Amniotic epithelial cell (primary cell): ENCODE results near the gene GNB5.
A peak's percentile ranks its signal among the peaks of the same experiment; 100 is the strongest.

Experiments used
- DNase-seq: peaks from one replicate; pipeline ENCODE4 v3.0.0-alpha.2; 2010; ENCODE audit warnings: low read depth

GNB5 gene

DNA sequence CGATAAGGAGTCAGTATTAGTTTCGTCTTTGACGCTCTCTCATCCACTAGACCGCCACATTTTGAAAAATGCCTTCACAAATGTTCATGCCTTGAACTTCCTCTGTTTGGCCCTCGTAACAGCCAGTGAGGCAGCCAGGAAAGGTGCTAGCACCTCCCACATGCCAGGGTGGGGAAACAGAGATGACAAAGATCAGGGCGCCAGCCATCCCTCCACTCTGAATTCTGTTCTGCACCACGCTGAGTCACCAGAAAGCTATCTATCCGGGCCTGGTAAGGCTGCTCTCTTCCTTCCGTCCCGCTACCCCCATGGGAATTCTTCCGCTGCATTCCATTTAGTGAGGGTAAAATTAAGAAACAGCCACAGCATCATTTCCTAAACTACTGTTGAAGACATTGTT, 47.3 kb downstream of the GNB5 start:
- DNase-seq: peak; percentile 98

- DNase-seq: no peak
Measured at GRCh38 chr15:52140646-52141045, 50.5 kb downstream of the GNB5 start.

DNA sequence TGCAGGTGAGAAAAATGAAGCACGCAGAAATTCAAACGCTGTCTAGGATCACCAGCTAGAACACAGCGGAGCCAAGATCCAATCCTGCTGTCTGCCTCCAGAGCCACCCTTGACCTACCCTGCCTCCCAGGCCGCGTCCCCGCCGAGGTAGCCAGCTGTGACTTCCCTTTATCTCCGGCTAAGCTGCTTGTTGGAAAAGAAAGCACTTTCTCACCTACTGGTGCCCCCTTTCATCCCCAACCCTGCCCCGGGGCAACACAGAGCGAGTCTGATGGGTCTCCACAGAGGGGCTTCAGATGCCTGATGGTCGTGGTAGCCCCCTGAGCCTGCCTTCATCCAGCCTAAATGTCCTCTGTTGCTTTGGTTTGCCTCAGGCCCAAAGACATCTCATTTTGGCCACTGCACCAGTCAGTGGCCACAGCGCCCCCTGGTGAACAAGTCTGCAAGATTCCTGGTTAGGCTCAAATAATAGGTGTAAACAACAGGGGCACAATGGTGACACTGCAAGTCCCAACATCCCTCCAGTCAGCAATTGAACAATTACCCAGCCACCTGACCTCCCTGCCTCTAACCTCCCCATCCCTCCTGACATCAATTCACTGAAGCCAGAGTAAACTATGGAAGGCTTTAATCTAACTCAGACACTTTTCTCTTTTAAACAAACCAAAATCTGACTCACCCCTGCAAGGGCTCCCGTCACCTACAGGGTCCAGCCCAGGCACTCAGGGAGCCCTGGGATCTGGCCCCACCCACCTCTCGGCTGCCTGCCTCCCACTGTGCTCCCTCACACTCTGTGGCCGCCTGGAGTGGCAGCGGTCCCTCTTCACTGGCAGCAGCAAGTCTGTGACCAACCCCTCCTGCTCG, 51.4 kb downstream of the GNB5 start:
- DNase-seq: peak; percentile 62

- peak; percentile 45 for DNase-seq
Measured at GRCh38 chr15:52137432-52138357, 53.5 kb downstream of the GNB5 start.

- DNase-seq: peak; percentile 23
Measured at GRCh38 chr15:52136442-52136980, 54.7 kb downstream of the GNB5 start.

GRCh38 chr15:52134502-52135144, 56.6 kb downstream of the GNB5 start:
- no peak for DNase-seq

DNA sequence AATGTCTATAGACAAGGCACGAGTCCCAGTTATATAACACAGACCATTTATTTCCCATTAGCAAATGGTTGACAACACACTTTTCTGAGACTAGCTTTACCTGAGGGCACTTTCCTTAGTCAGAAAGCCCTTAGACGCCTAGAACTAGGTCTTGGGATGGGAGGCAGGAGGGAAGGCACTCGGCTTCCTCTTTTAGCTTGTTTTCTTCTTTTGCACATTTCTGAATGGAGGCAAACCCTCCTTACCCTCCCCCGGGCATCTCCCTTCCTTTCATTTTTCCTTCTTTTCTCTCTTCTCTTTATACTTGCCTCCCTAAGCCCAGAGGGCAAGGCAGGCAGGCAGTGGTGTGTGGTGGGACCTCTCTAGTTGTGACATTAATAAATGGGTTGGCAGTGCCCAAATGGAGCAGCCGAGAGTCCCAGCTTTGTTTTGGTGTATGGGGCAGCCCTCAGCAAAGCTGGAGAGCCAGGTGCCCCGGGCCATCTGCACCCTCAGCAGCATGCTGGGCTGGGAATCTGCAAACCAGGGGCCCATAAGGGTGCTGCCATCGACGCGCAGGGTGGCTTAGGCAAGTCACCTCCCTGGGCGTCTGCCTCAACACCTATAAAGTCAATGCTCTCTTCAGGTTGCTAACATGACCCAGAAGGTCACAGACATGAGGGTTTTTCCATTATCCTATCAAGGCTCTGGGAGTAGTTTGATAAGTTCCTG, 57.5 kb downstream of the GNB5 start:
- no peak for DNase-seq

GRCh38 chr15:52132066-52132465, 59.1 kb downstream of the GNB5 start:
- DNase-seq: no peak

DNA sequence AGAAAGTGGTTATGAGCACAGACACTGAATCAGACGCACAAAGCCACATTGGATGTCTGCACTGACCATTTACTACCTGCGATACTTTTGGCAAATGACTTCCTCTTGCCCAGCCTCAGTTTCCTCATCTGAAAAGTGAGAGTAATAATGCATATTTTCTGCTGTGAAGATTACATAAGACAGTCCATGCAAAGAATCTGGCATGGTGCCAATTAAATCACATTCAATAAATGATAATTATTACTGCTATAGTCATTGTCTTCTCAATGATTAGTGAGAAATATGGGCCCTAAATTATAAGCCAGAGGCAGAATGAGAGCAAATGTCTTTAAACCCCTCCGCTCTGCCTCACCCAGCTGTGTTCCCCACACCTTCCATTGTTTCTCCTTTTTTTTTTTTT, 62.6 kb downstream of the GNB5 start:
- DNase-seq: no peak

GRCh38 chr15:52124270-52124880, 66.8 kb downstream of the GNB5 start:
- peak; percentile 81 for DNase-seq

DNA sequence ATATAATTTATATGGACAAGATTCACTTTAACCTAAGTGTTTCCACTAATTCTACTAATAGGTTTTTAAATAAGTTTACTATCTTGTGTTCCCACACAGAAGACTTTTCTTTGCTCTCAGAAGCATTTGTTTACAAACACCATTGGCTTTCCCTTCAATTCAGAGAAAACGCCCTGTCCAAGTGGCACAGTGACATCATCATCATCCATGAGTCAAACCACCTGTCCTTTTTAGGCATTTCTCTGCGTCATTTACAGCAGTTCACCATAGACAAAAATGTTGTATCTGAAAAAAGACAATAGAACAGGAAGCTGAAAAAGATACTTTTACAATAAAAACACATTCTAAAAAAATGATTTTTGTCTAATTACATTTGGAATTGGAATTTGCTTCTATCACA, 69.3 kb downstream of the GNB5 start:
- no peak for DNase-seq

DNA sequence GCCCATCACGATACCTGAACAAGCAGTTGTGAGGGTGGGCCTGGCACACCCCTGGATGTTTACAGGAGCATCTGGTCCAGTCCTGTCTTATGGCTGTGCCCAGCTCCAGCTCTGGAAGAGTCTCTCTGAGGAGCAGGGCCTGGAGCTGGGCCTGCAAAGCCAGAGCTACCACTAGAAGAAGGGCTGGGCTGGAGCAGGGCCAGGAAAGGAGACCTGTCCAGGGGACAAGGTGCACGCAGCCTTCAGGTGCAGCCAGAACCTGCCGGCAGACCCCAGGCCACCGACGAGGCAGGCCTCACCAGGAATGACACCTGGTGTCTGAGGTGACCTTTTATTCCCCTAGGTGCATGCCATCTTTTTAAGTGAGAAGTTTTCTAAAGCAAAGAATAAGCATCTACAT, 70.2 kb downstream of the GNB5 start:
- no peak for DNase-seq

GRCh38 chr15:52120488-52120887, 70.7 kb downstream of the GNB5 start:
- no peak for DNase-seq

- DNase-seq: peak; percentile 57
Measured at GRCh38 chr15:52118969-52119749, 72.0 kb downstream of the GNB5 start.

GRCh38 chr15:52117549-52117948, 73.6 kb downstream of the GNB5 start:
- DNase-seq: no peak

DNA sequence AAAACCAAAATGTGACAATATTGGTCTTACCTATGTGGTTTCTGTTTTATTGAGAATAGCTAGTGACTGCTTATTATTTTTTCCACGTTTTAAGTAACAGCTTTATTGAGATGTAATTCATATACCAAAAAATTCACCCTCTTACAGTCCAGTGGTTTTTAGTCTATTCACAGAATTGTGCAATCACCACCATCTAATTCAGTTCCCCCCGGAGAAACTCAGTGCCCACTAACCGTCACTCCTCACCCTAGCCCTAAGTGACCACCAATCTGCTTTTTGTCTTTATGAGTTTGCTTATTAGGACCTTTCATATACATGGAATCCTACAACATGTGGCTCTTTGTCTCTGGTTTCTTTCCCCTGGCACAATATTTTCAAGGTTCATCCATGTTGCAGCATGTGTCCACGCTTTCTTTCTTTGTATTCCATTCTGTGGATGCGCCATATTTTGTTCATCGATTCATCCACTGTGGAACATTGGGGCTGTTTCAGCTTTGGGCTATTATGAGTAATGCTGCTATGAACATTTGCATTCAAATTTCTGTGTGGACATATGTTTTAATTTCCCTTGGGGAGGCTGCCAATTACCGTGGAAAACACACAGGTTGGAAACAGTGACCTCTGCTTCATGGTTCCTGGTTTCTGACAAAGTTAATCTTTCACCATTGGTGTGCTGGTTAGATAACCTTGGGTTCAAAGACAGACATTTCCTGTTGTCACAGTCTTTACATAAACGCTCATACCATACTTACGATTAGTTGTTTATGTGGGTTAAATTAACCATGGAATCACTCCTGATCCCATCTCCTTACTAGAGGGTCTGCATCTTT, 75.4 kb downstream of the GNB5 start:
- DNase-seq: peak; percentile 19

GRCh38 chr15:52114261-52115055, 76.7 kb downstream of the GNB5 start:
- no peak for DNase-seq

GRCh38 chr15:52113708-52114107, 77.5 kb downstream of the GNB5 start:
- DNase-seq: no peak

DNA sequence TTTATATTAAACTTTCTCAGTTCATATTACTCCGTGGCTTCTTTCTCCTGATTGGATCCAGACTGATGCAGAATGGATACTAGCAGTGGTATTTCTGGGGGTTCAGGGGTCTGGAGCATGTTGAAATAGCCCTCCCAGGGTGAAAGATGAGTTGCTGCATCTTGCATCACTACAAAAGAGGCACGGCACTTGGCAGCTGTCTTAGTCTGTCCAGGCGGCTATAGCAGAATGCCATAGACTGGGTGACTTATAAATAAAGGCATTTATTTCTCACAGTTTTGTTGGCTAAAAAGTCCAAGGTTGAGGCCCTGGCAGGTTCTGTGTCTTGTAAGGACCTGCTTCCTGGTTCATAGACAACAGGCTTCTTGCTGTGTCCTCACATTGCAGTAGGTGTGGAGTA, 78.0 kb downstream of the GNB5 start:
- peak; percentile 62 for DNase-seq
